GM15510 (cell line): Measurements from ENCODE around the gene DNAH17.

Experiments used
- POLR2A ChIP-seq: IDR thresholded peaks from 3 replicates; pipeline ENCODE4 v1.6.1; 2011; ENCODE audit warnings: borderline replicate concordance; ENCODE audit not compliant: insufficient read length; ENCODE audit errors: extremely low read depth

The DNAH17 gene

DNA sequence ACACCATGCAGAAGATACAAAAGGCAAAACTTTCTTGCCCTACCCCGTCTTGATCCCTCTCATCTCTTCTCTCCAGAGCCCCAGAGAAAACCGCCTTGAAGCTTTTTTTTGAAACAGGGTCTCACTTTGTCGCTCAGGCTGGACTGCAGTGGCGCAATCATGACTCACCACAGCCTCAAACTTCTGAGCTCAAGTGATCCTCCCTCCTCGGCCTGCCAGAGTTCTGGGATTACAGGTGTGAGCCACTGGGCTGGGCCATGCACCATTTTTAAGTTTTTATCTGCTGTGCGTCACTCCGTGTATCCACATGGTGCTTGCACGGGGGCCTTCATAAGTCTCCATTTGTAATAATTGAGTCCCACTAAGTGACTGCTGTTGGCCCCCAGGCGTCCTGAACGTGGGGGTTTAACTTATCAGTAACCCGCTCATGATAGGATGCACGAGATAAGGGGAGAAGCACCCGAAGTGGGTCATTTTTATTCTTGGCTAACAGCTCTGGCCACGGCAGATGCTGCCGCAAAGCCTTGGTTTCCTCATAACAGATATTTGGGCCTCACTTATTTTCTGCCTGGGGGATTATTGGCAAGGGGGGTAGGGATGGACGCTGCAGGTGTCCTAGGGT, 8.6 kb downstream of the DNAH17 start:
- TF ChIP-seq POLR2A, result no peak

DNA sequence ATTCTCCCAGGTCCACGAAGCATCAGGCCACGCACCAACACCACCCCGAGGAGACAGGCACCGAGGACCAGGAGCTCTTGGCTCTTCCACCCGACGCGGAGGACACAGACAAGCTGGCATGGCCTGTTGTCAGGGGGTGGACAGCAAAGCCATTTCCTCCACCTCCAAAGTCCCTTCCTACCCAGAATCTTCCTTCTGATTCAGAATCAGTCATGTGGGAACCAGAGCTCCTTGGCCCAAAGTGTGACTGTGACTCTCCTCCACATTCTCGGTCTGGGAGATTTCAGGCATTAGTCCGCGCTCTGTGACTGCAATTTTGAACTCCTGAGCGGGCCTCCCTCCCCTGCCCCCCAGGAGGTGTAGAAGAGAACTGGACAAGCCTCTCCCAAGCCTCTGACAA, 9.2 kb downstream of the DNAH17 start:
- TF ChIP-seq POLR2A, result no peak

DNA sequence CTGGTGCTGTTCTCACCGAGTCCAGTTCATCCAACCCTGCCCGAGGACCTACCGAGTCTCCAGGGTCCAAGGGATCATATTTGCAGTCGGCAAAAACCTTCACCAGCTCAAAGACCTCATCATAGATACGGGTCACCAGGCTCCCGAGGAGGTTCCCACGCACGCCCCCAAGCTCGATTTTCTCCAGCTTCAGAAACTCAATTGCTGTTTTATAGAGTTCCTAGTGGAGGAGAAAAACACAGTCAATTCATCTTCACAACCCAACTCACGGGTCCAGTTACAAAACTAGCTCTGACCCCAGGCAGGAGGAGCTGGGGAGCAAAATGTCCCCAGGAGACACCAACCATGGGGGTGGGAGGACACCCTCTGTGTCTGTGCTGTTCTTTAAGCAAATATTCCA, 10.2 kb downstream of the DNAH17 start:
- TF ChIP-seq POLR2A, result no peak

DNA sequence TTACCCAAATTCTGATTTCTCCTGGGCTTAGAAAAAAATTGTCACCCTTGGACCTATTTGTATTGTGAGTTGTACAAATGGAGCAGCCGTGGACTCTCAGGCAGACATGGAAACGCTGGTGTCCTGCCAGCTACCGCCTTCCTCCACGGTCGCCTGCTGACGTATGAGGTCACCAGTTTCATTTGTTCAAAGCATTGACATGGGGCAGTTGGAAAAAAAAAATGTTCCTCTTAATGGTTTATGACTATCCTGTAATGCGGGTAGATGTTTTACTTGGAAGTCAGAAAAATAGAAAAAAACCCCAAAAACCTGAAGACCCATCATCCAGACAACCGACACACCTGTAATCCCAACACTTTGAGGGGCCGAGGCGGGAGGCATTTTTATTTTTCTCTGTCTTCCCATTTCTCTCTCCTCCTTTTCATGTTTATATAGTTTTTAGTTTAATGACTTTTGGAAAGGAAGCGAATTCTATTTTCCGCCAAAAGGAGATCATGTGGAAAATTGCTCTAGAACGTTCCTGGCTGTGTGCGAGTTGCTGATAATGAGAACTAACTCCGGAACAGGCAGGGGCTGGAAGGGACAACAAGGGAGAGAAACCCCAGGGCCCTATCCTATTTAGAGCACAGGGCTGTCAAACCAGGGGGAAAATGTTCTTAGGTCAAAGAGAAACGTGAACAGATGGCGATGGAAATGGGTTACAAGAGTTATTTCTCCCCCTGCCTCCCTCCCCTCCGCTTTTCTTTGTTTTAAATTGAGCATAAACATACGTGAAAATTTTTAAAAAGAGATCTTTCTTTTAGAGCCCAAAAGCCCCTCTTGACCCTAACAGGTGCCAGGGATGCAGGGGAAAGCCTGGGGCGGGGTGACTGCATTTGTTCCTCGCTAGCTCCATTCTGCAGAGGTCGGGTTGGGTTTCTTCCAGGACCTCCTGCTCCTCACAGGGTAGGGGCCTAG, 13.7 kb downstream of the DNAH17 start:
- TF ChIP-seq POLR2A, result no peak

DNA sequence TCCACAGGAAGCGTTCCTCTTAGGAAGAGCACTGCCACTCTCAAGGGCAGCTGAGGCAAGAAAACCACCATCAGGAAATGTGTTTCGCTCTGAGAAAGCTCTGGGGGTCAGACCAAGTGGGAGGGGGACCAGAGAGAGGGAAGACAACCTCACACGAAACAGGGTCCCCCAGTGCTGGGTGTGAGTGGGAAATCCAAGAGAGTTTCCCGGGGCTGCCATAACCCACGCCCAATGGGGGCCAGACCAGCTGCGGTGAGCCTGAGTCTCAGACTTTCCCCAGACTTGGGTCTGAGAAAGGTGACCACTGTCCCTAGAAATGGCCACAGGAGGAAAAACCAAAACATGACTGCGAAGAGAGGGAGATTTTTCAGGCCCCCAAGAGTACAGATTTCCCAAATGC, 14.5 kb downstream of the DNAH17 start:
- TF ChIP-seq POLR2A, result no peak

DNA sequence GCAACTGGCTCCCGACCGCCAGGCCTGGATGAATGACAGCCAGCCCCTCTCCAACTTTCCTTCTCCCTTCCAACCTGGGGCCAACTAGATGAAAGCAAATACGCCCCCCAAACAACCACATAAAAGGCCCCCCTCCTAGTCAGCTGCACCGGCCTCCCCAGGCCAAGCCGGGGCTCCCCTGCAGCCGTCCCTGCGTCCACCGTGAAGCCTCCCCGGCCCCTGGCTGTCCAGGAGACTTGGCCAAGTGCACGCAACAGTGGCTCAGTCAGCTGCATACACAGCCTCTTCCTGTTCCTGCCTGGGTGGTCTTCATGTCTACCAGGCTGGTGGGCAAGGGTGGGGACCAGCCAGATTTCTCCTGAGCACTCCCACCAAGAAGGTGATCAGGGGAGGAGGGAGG, 16.0 kb downstream of the DNAH17 start:
- no peak for TF ChIP-seq POLR2A

DNA sequence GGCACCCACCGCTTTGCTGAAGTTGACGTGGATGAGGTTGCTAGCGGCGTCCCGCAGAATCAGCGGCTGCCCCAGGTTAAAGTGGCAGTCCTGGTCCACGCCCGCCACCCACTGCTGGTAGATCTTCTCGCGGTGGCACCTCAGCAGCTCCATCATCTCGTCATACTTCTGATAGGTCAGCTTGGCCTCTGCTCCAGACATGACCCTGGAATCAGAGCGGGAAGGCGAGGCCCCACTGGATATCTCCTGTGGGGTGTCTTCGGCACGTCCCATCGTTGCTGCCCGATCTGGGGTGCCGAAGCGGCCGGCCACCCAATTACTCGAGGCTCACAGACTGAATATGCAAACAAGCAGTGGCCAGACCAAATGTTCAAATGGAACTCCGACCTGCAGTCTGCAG, 16.5 kb downstream of the DNAH17 start:
- TF ChIP-seq POLR2A, result no peak

DNA sequence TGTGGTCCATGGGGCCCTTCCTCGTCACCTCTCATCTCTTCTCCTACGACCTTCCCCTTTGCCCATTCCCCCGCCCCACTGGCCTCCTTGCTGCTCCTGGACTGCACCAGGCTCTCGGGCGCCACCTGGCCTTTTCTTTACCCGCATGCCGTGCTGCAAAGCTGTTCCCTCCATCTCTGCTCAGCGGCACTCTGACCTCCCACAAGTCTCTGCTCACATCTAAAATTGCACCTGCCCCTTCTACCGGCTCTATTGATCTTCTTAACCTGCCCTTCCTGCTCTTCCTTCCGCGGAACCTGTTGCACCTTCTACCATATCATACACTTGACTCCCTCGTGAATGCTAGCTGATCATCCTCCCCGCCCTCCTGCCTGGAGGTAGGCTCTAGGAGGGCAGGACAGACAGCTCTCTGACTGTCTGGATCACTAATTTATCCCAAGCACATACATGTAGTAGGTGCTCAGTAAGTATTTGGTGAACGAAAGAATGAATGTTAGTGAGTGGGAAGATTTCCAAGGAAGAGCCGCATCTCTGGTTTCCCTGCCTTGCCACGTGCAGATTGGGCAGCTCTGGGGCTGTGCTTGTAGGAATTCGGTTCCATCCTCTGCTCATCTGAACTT, 17.3 kb downstream of the DNAH17 start:
- no peak for TF ChIP-seq POLR2A

DNA sequence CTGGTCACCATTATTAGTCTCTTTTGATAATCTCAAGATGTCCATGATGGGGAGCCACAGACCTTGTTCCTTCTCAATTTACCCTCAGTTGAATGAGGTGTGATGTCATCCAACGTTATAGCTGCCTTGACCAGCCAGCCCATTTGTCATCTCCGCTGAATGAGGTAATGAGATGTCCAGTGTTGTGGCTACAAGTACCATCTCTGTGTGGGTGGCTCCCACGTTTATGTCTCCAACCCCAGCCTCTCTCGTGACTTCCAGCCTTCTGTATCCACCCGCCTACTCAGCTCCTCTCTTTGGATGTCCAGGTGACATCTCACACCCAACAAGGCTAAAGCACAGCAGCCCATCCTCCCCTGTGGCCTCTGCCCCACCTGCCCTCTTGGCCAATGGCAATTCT, 18.2 kb downstream of the DNAH17 start:
- no peak for TF ChIP-seq POLR2A

DNA sequence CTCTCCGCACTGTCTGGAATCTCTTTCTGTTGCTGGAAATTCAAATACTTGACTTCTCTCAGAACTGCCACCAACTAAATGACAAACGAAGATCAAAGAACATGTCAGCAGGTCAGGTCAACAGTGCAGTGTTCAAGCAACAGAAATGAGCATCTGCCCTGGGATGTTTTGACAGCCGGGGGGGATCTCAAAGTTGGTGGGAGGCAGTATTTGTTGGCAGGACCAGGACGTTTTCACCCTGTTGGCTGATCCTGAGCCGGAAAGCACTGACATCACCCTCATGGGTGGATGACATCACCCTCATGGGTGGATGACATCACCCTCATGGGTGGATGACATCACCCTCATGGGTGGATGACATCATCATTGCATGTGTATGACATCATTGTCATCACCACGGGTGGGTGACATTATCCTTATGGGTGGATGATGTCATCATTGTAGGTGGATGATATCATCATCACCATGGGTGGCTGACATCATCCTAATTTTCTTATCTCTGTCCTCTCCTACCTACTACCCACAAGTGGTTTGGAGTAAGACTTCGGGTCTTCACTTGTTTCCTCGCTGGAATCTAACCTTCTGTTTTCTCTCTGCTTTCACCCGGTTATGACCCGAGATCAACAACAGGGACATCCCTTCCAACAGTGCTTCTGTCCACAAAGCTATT, 18.9 kb downstream of the DNAH17 start:
- no peak for TF ChIP-seq POLR2A

DNA sequence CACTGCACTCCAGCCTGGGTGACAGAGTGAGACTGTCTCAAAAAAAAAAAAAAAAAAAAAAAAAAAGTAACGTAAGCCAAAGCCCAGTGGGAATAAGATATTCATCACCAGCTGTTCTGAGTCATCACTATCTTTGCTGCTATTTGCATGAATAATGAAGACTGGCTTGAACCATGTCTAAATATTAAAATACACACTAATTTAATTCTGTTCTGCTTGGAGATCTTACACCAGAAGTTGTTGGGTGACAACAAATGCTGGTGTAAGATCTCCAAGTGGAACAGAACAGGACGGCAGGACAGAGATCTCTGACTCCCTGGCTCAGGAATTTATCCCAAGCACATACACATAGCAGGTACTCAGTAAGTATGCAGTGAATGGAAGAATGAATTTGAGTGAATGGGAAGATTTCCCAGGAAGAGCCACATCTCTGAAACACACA, 19.6 kb downstream of the DNAH17 start:
- no peak for TF ChIP-seq POLR2A

DNA sequence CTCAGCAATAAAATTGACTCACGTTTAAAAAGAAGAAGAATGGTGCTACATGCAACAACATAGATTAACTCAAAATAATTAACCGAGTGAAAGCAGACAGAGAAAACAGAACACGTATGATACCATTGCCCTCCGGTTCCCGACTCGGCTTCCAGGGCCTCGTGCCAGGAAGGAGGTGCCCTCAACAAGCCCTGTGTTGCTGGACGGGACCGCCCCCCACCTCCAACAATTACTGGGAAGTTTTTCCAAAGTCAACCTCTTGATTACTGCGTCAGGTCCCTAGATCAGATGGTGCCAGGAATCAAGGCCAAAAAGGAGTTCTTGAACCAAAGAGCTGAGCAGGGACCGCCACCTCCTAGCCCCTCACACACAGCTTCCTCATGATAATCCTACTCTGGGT, 20.4 kb downstream of the DNAH17 start:
- TF ChIP-seq POLR2A, result no peak

DNA sequence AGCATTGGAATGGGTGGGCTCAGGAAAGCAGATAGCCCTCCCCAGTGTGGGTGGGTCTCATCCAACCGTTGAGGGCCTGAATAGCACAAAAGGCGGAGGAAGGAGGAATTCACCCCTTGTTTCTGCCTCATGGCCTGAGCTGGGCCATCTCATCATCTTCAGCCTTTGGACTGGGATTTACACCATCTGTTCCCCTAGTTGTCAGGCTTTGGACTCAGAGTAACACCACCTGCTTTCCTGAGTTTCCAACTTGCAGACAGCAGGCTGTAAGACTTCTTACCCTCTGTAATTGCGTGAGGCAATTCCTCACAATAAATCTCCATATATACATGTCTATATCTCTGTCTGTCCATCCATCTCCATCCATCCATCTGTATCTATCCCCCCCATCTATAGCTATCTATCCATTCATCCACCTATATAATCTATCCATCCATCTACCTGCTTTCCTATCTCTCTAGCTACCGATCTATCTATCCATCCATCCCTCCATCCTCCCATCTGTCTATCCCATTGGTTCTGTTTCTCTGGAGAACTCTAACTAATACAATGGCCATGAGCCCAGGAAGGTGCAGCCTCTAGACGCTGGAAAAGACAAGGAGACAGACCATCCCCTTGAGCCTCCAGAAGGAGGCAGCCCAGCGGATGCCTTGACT, 21.3 kb downstream of the DNAH17 start:
- no peak for TF ChIP-seq POLR2A

DNA sequence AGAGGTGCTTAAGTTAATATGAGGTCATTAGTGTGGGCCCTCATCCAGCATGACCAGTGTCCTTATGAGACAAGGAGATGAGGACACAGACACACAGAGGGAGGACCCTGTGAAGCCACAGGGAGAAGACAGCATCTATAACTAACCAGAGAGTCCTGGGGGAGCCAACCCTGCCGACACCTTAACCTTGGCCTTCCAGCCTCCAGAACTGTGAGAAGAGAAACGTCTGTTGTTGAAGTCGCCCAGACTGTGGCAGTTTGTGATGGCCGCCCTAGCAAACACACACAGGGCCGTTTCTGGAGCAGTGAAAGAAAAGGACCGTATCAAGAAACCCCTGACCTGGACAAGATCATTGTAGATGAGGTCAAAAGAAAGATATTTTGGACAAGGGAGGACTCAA, 26.7 kb downstream of the DNAH17 start:
- no peak for TF ChIP-seq POLR2A
